Cardiac muscle cell (in vitro differentiated cells and primary cell): Measurements from ENCODE around the gene HRH3. TPM values are rescaled to one million over a fixed set of nuclear protein-coding genes. Genes with fewer than 3 reads are reported as not detected.

ENCODE experiments used
- DNase-seq, 2 donors: peaks; one replicate each; pipeline versions ENCODE4 v3.0.0 to v3.0.0-alpha.2; 2010 to 2017; ENCODE audit warnings: low read depth in 1 of 2, low spot score in 1 of 2
- H3K27ac ChIP-seq: fragments of 200-600 bp; sonication (generic); 2 replicates; pipeline ENCODE4 v1.5.1; 2016
- H3K27me3 ChIP-seq: fragments of 200-600 bp; sonication (generic); 2 replicates; pipeline ENCODE4 v1.6.0; 2016; ENCODE audit warnings: control low read depth
- H3K36me3 ChIP-seq: fragments of 200-600 bp; sonication (generic); 2 replicates; pipeline ENCODE4 v1.5.1; 2016; ENCODE audit warnings: control low read depth
- H3K4me1 ChIP-seq: fragments of 200-600 bp; sonication (generic); 2 replicates; pipeline ENCODE4 v1.8.1; 2017; ENCODE audit warnings: low read depth, mild to moderate bottlenecking, mixed run types
- H3K4me3 ChIP-seq: fragments of 200-600 bp; sonication (generic); 2 replicates; pipeline ENCODE4 v1.5.1; 2016; ENCODE audit warnings: mild to moderate bottlenecking
- H3K9me3 ChIP-seq: fragments of 200-600 bp; sonication (generic); 2 replicates; pipeline ENCODE4 v1.5.1; 2017; ENCODE audit warnings: low read depth, mild to moderate bottlenecking, control low read depth
- CTCF ChIP-seq: IDR thresholded peaks from 2 replicates; pipeline ENCODE4 v1.5.1; 2012; ENCODE audit warnings: low read depth, mild to moderate bottlenecking, low read length
- polyA plus RNA-seq: library from polyadenylated mRNA; unstranded; fragments of >200 nt; fragmentation: Nextera tagmentation; extraction: Ambion mirVana; gene quantifications from 2 replicates; pipeline ENCODE4 v1.2.1, GENCODE V29; 2016
- total RNA-seq: library from RNA; depleted of rRNA; stranded (reverse); fragments of >200 nt; gene quantifications from 2 replicates; pipeline ENCODE4 v1.2.3, GENCODE V29; 2016

HRH3 gene
- total and polyA plus RNA-seq, 2 experiments from 2014 or later: not detected

- H3K36me3 ChIP-seq: no peaks in the 10 kb centered on the region
- no peak overlapping the region for H3K4me3 ChIP-seq
- H3K9me3 ChIP-seq: no peaks in the 10 kb centered on the region
- TF ChIP-seq CTCF: no peak
- no peak overlapping the region for H3K27ac ChIP-seq
- H3K27me3 ChIP-seq: no peaks in the 10 kb centered on the region
- no peak for DNase-seq
- H3K4me1 ChIP-seq: peaks cover 4% of the 10 kb centered on the region
Observed at GRCh38 chr20:62208061-62208794, 11.8 kb downstream of the HRH3 start.

GRCh38 chr20:62206388-62206775 lies 13.7 kb downstream of the HRH3 start:
- no peak for TF ChIP-seq CTCF
- H3K36me3 ChIP-seq: peaks cover 5% of the 10 kb centered on the region
- no peaks in the 10 kb centered on the region for H3K27me3 ChIP-seq
- no peak overlapping the region for H3K4me3 ChIP-seq
- no peak overlapping the region for H3K27ac ChIP-seq
- no peaks in the 10 kb centered on the region for H3K9me3 ChIP-seq
- DNase-seq: no peak
- peaks cover 4% of the 10 kb centered on the region for H3K4me1 ChIP-seq

GRCh38 chr20:62205618-62206387 lies 14.3 kb downstream of the HRH3 start:
- TF ChIP-seq CTCF: no peak
- H3K4me1 ChIP-seq: peaks cover 4% of the 10 kb centered on the region
- H3K9me3 ChIP-seq: no peaks in the 10 kb centered on the region
- no peak overlapping the region for H3K4me3 ChIP-seq
- no peak for DNase-seq
- peaks cover 5% of the 10 kb centered on the region for H3K36me3 ChIP-seq
- no peaks in the 10 kb centered on the region for H3K27me3 ChIP-seq
- H3K27ac ChIP-seq: no peak overlapping the region

- H3K9me3 ChIP-seq: no peaks in the 10 kb centered on the region
- no peaks in the 10 kb centered on the region for H3K27me3 ChIP-seq
- H3K27ac ChIP-seq: no peak overlapping the region
- DNase-seq: peak in 1 of 2 donors; percentile 36
- no peak overlapping the region for H3K4me3 ChIP-seq
- H3K4me1 ChIP-seq: peaks cover 2% of the 10 kb centered on the region
- H3K36me3 ChIP-seq: peaks cover 22% of the 10 kb centered on the region
- TF ChIP-seq CTCF: no peak
Observed at GRCh38 chr20:62203378-62204030, 16.6 kb downstream of the HRH3 start.

GRCh38 chr20:62202676-62203377 lies 17.3 kb downstream of the HRH3 start:
- Histone ChIP-seq H3K36me3 (peaks cover 28% of the 10 kb centered on the region), H3K4me1 (no peaks in the 10 kb centered on the region), H3K27ac (no peak overlapping the region), H3K9me3 (no peaks in the 10 kb centered on the region), H3K4me3 (no peak overlapping the region), H3K27me3 (no peaks in the 10 kb centered on the region)
- DNase-seq: no peak
- TF ChIP-seq CTCF: no peak
